ENCODE data around the gene TAAR1.
"Not testable (repeated sequence)": the region's sequence is repeated elsewhere in the genome, so short reads cannot be mapped to it uniquely, and the experiment has no call there.

TAAR1 gene

GRCh38 chr6:132614554-132614953 lies 44.4 kb downstream of the TAAR1 start:
- no peak for TF ChIP-seq TAF1 (IDR thresholded peaks at IDR 0.05; ENCODE audit: borderline replicate concordance, low read depth, low read length)
- no peak for TF ChIP-seq POLR2A (IDR thresholded peaks at IDR 0.05; ENCODE audit: low read depth, low read length)
- TF ChIP-seq POLR2AphosphoS5 (IDR thresholded peaks at IDR 0.05; ENCODE audit: low read depth, low read length): no peak
- DNase-seq (ENCODE audit: insufficient read length): no peak
- no peak for FAIRE-seq

- FAIRE-seq (no peak), DNase-seq (ENCODE audit: insufficient read length) (no peak)
These were observed 46.4 kb downstream of the TAAR1 start for GRCh38 chr6:132612449-132613108.

GRCh38 chr6:132611616-132612015 lies 47.4 kb downstream of the TAAR1 start:
- TF ChIP-seq POLR2AphosphoS5 (IDR thresholded peaks at IDR 0.05; ENCODE audit: low read depth, low read length) (no peak), POLR2A (IDR thresholded peaks at IDR 0.05; ENCODE audit: low read depth, low read length) (no peak), TAF1 (IDR thresholded peaks at IDR 0.05; ENCODE audit: borderline replicate concordance, low read depth, low read length) (no peak)
- FAIRE-seq: no peak

More at GRCh38 chr6:132612449-132613108, 46.4 kb downstream of the TAAR1 start:
- no peak for TF ChIP-seq TAF1 (IDR thresholded peaks at IDR 0.05; ENCODE audit: borderline replicate concordance, low read depth, low read length)
- no peak for TF ChIP-seq POLR2AphosphoS5 (IDR thresholded peaks at IDR 0.05; ENCODE audit: low read depth, low read length)
- no peak for TF ChIP-seq POLR2A (IDR thresholded peaks at IDR 0.05; ENCODE audit: low read depth, low read length)

GRCh38 chr6:132607544-132608233 lies 51.3 kb downstream of the TAAR1 start:
- TF ChIP-seq POLR2A (IDR thresholded peaks at IDR 0.05; ENCODE audit: low read depth, low read length): no peak
- TF ChIP-seq POLR2AphosphoS5 (IDR thresholded peaks at IDR 0.05; ENCODE audit: low read depth, low read length): no peak
- TF ChIP-seq TAF1 (IDR thresholded peaks at IDR 0.05; ENCODE audit: borderline replicate concordance, low read depth, low read length): no peak
- FAIRE-seq (no peak), DNase-seq (ENCODE audit: insufficient read length) (no peak)

More at GRCh38 chr6:132611616-132612015, 47.4 kb downstream of the TAAR1 start:
- no peak for DNase-seq (ENCODE audit: insufficient read length)

- FAIRE-seq (no peak), DNase-seq (ENCODE audit: insufficient read length) (no peak)
- TF ChIP-seq POLR2AphosphoS5 (IDR thresholded peaks at IDR 0.05; ENCODE audit: low read depth, low read length) (no peak), POLR2A (IDR thresholded peaks at IDR 0.05; ENCODE audit: low read depth, low read length) (no peak), TAF1 (IDR thresholded peaks at IDR 0.05; ENCODE audit: borderline replicate concordance, low read depth, low read length) (no peak)
These were observed 54.3 kb downstream of the TAAR1 start for GRCh38 chr6:132604635-132605152.

- DNase-seq (ENCODE audit: insufficient read length); FAIRE-seq: not testable (repeated sequence)
These were observed 58.1 kb downstream of the TAAR1 start for GRCh38 chr6:132600900-132601299.

- DNase-seq (ENCODE audit: insufficient read length) (no peak), FAIRE-seq (no peak)
- TF ChIP-seq POLR2A (IDR thresholded peaks at IDR 0.05; ENCODE audit: low read depth, low read length) (no peak), TAF1 (IDR thresholded peaks at IDR 0.05; ENCODE audit: borderline replicate concordance, low read depth, low read length) (no peak), POLR2AphosphoS5 (IDR thresholded peaks at IDR 0.05; ENCODE audit: low read depth, low read length) (no peak)
These were observed 60.5 kb downstream of the TAAR1 start for GRCh38 chr6:132598473-132598872.

- DNase-seq (ENCODE audit: insufficient read length) (no peak), FAIRE-seq (no peak)
- TF ChIP-seq TAF1 (IDR thresholded peaks at IDR 0.05; ENCODE audit: borderline replicate concordance, low read depth, low read length): no peak
- no peak for TF ChIP-seq POLR2AphosphoS5 (IDR thresholded peaks at IDR 0.05; ENCODE audit: low read depth, low read length)
- TF ChIP-seq POLR2A (IDR thresholded peaks at IDR 0.05; ENCODE audit: low read depth, low read length): no peak
These were observed 62.8 kb downstream of the TAAR1 start for GRCh38 chr6:132596201-132596600.

Data from GM12892 (cell line).